BJ (cell line): ENCODE results near the gene LIMS1. TPM values are rescaled to one million over a fixed set of nuclear protein-coding genes. Genes with fewer than 3 reads are reported as not detected.

Experiments used
- CTCF ChIA-PET: fragments of 350-600 bp; formaldehyde crosslinking; extraction: SDS; loops from one replicate; lab custom pipeline; 2021; ENCODE audit warnings: antibody characterized with exemption, inconsistent platforms; lab: Yijun Ruan, JAX
- POLR2A ChIA-PET: fragments of 300-600 bp; sonication (Branson Sonifier 250); formaldehyde crosslinking; extraction: SDS; loops from one replicate; lab custom pipeline; 2021; ENCODE audit warnings: antibody characterized with exemption; lab: Charles Lee
- DNase-seq: peaks from one replicate; pipeline ENCODE4 v3.0.0-alpha.2; 2011; ENCODE audit warnings: low read depth
- H3K27me3 ChIP-seq: 2 replicates; pipeline ENCODE4 v1.6.0; 2011; ENCODE audit warnings: low read length; ENCODE audit not compliant: control insufficient read depth, insufficient read depth
- H3K36me3 ChIP-seq: 2 replicates; pipeline ENCODE4 v1.5.1; 2011; ENCODE audit warnings: low read length; ENCODE audit not compliant: control insufficient read depth, insufficient read depth
- H3K4me3 ChIP-seq: 2 replicates; pipeline ENCODE4 v1.5.1; 2011; ENCODE audit warnings: low read depth, mild to moderate bottlenecking, control low read depth, low read length
- polyA plus RNA-seq: library from polyadenylated mRNA; depleted of rRNA; stranded (reverse); fragments of >200 nt; gene quantifications from 2 replicates; pipeline ENCODE4 v1.2.3, GENCODE V29; 2011
- TF ChIP-seq, protein P1 (sequence below): IDR thresholded peaks from 2 replicates; pipeline ENCODE4 v1.5.1; 2011; ENCODE audit warnings: low read depth, mild to moderate bottlenecking, control low read depth, inconsistent platforms, low read length, moderate library complexity; ENCODE audit not compliant: insufficient read depth

LIMS1 gene
- polyA plus RNA-seq, 1 experiment: 103 TPM

DNA sequence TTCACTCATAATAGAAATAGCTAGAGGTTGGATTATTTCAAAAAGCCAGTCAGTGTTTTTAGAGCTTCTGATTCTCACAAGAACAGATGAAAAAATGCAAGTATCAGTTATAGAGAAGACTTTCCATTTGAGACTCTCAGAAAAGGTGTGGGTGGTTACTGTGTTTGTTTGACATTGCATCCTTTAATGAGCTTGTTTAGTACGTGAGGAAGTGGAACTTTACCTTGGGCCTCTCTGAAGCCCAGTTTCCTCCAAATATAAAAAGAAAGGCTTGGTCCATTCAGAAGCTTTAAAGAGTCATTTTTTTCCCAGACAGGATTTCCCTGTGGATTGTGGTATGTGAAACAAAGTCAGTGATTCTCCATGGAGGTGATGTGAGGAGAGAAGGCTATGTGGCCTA, 95.1 kb downstream of the LIMS1 start:
- no peak for DNase-seq
- Histone ChIP-seq H3K4me3 (no peak overlapping the region), H3K27me3 (no peaks in the 10 kb centered on the region), H3K36me3 (no peaks in the 10 kb centered on the region)
- TF ChIP-seq, protein P1, sequence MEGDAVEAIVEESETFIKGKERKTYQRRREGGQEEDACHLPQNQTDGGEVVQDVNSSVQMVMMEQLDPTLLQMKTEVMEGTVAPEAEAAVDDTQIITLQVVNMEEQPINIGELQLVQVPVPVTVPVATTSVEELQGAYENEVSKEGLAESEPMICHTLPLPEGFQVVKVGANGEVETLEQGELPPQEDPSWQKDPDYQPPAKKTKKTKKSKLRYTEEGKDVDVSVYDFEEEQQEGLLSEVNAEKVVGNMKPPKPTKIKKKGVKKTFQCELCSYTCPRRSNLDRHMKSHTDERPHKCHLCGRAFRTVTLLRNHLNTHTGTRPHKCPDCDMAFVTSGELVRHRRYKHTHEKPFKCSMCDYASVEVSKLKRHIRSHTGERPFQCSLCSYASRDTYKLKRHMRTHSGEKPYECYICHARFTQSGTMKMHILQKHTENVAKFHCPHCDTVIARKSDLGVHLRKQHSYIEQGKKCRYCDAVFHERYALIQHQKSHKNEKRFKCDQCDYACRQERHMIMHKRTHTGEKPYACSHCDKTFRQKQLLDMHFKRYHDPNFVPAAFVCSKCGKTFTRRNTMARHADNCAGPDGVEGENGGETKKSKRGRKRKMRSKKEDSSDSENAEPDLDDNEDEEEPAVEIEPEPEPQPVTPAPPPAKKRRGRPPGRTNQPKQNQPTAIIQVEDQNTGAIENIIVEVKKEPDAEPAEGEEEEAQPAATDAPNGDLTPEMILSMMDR: no peak
- POLR2A ChIA-PET: interaction anchor here (0.6 kb wide), 1 partner anchor 61 kb away, joined by 3 read pairs; no protein-coding TSS in a partner anchor
- CTCF ChIA-PET: interaction anchor here (1.9 to 2.0 kb wide), 2 partner anchors 8 to 13 kb away, joined by 7 read pairs; no protein-coding TSS in a partner anchor

DNA sequence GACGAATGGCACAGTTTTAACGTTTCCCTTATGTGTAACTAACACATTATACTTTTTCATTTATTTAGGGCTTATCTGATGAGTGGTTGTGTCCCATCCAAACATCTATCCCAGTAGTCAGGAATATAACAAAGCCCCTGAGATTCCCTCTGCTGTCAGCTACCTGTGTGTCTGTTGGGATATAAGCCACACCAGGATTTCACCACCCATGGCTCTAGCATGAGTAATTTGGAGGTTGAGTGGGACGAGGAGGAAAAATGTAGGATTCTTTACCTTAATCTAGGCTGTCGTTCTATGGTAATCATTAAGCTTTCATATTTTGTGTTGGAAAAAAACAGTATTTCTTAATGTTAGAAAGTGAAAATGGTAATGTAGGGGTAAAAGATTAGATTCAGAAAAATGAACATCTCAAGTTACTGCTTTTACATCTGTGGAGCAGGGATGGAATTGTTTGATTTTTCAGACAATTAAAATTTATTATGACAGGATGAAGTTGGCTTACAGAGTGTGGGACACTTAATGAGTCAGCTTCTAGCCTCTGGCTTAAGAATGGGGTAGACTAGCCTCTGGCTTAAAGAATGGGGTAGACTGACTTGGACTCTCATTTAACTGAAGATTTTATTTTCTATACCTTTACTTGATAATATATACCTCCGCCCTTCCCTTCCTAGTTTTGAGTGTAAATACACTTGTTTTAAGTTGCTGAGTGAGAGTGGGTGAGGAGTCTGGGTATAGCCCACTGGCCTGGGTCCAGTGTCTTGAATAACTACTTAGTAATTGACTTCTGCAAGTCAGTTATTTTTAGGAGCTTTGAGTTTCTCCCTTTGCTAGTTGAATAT, 96.5 kb downstream of the LIMS1 start:
- ChIA-PET POLR2A (no interaction called here), CTCF (interaction anchor here (1.6 kb wide), 1 partner anchor 14 kb away, joined by 5 read pairs; no protein-coding TSS in a partner anchor)
- H3K36me3 ChIP-seq: no peaks in the 10 kb centered on the region
- no peak overlapping the region for H3K4me3 ChIP-seq
- H3K27me3 ChIP-seq: no peaks in the 10 kb centered on the region
- no peak for DNase-seq
- TF ChIP-seq, protein P1: no peak

DNA sequence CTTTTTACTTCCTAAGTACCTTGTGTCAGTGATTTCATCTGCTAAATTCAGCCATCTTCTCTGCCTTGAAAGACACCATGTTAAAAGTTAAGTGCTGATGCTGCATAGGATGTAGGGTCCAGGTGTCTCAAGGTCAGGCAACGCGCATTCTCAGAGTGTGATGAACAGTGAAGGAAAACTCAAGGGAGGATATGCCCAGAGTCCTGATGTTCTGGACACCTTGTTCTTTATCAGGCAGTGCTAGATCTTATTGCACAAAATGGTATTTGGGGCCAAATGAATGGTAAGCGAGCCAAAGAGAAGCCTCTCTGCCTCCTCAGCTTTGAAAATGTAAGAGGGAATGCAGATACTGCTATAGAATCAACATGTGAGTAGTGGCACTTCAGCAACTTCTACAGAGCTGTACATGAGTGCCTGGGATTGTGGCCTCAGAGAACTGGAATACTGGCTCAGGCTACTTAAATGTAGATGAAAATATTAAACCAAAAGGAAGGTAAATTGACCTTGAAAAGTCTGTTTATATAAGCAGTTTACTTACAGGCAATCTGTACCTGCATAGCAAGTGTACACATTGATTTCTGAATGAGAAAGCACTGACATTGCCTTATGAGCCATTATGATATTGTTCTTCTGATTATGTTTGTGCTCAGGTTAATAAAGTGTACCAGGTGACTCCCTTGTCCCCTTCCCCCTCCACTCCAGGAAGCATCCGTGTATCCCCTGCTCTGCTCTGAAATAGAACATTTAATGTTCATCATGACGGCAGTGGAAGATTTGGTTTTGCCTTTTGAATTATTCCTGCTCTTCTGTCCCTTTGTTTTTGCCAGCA, 98.3 kb downstream of the LIMS1 start:
- no peaks in the 10 kb centered on the region for H3K27me3 ChIP-seq
- no peaks in the 10 kb centered on the region for H3K36me3 ChIP-seq
- no peak for DNase-seq
- TF ChIP-seq, protein P1: no peak
- POLR2A ChIA-PET: no interaction called here
- H3K4me3 ChIP-seq: no peak overlapping the region
- CTCF ChIA-PET: interaction anchor here (1.0 to 1.6 kb wide), 2 partner anchors 15 to 29 kb away, joined by 3 to 5 read pairs; no protein-coding TSS in a partner anchor

DNA sequence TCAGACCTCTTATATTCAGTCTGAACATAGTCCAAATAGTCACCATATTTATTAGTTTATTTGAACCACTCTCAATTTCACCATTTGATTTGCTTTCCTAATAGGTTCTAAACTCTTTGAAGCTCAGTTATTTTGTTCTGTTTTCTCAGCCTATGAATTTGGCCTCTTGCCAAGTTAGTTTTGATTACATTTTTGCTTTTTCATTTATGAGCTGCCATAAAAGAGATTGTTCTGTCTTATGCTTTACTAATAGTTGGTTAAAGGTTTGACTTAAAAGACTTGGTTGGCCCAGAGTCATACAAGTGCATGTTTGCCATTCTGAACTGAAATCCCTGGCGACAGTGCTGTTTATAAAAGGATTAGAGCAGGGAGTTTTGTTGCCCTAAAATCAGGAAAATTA, 99.1 kb downstream of the LIMS1 start:
- TF ChIP-seq, protein P1: no peak
- POLR2A ChIA-PET: no interaction called here
- CTCF ChIA-PET: interaction anchor here (0.8 kb wide), 1 partner anchor 50 kb away, joined by 3 read pairs; no protein-coding TSS in a partner anchor

More for the DNA sequence above, 99.1 kb downstream of the LIMS1 start:
- Histone ChIP-seq H3K4me3 (no peak overlapping the region), H3K27me3 (no peaks in the 10 kb centered on the region), H3K36me3 (no peaks in the 10 kb centered on the region)
- DNase-seq: no peak
